ENCODE measurements around the gene SORBS2.

DNA sequence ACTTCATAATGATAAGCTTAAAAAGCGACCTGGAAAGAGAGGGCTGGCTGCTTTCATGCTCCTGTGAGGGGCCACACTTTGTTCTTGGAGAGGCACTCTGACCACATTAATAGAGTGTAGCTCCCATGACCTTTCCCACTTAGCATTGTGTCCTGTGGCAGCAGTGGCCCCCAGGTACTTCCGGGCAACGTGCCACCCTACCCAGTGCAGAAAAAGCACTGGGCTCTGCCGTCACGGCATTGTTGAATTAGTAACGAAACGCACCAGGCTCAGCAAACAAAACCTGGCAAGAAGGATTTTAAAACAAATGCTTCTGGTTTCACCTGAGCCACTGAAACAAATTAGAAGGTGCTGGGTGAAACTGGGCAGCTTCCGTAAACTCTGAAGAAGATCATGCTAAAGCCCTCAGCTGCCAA lies 5.4 kb upstream of the SORBS2 start:
- TF ChIP-seq, protein P1, sequence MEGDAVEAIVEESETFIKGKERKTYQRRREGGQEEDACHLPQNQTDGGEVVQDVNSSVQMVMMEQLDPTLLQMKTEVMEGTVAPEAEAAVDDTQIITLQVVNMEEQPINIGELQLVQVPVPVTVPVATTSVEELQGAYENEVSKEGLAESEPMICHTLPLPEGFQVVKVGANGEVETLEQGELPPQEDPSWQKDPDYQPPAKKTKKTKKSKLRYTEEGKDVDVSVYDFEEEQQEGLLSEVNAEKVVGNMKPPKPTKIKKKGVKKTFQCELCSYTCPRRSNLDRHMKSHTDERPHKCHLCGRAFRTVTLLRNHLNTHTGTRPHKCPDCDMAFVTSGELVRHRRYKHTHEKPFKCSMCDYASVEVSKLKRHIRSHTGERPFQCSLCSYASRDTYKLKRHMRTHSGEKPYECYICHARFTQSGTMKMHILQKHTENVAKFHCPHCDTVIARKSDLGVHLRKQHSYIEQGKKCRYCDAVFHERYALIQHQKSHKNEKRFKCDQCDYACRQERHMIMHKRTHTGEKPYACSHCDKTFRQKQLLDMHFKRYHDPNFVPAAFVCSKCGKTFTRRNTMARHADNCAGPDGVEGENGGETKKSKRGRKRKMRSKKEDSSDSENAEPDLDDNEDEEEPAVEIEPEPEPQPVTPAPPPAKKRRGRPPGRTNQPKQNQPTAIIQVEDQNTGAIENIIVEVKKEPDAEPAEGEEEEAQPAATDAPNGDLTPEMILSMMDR (IDR thresholded peaks at IDR 0.05; ENCODE audit: low read depth, low read length) = no peak
- TF ChIP-seq EZH2phosphoT487 (IDR thresholded peaks at IDR 0.05; ENCODE audit: low read depth) = no peak
